Dermis blood vessel endothelial cell (primary cell): ENCODE measurements around the gene CLEC18B. TPM values are rescaled to one million over a fixed set of nuclear protein-coding genes. Genes with fewer than 3 reads are reported as not detected.
"Not testable (repeated sequence)": the region's sequence is repeated elsewhere in the genome, so short reads cannot be mapped to it uniquely, and the experiment has no call there.

Experiments
- DNase-seq: peaks from one replicate; pipeline ENCODE4 v3.0.0; 2010
- total RNA-seq: library from RNA; depleted of rRNA; stranded (reverse); fragments of >200 nt; gene quantifications from 2 replicates; pipeline ENCODE4 v1.2.3, GENCODE V29; 2014

The CLEC18B gene
- not detected in 2 replicates for total RNA-seq

DNA sequence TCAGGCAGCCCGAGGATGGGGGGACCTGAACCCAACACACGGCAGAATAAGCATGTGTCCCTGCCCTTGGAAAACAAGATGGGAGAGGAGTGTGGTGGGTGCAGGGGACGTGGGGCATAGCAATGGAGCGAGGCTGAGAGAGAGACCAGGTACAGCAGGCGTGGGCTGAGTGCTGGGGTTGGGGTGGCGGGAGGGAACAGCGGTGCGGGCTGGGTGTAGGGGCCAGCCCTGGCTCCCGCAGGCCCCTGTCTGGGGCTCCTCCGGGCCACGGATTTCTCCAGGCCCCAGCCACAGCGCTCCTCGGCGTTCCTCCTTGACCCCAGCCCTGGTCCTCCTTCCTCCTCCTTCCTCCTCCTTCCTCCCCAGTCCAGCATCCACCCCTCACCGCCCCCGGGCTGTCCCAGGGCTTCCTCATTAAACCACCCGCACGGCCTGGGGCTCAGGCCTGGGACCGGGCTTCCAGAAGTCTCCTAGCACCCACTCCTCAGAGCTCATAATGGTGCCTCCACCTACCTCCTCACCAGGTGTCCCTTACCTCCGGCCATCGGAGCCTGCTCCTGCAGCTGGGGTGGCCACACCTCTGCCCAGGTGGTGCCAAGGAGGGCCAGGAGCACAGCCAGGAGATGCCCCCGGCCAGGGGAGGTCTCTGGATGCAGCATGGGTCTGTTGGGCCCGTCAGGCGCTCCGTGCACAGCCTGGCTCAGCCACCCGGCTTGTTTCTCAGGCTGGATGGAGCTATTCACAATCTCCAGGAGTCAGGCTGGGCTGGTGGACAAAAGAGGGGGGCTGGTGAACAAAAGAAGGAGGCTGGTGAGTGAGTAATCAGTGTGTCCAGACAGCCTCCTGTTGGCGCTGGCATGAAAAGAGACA is at the start of gene CLEC18B:
TSS of gene CLEC18B (minus strand) at position 867 of the 870 bp plus-strand sequence. CDS start at position 659, 208 bp downstream.
- not testable (repeated sequence) for DNase-seq

DNA sequence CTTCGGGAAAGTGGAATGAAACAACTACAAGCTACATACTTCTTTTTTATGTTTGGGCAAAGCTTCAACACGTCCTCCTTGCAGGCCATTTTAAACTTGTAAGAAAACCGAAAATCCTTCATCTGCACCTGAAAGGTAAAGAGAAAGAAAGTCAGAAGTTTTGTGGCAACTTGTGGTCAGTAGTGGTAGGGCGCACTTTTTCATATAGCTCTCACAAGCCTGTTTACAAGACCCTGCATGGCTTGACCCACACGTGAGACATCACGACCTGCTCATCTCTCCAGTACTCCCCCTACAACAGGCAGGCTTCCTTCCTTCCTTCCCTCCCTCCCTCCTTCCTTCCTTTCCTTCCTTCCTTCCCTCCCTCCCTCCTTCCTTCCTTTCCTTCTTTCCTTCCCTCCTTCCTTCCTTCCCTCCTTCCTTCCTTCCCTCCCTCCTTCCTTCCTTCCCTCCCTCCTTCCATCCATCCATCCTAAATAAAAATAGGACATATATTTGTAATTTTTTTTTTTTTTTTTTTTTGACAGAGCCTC is 48.7 kb upstream of the CLEC18B start:
- no peak for DNase-seq

DNA sequence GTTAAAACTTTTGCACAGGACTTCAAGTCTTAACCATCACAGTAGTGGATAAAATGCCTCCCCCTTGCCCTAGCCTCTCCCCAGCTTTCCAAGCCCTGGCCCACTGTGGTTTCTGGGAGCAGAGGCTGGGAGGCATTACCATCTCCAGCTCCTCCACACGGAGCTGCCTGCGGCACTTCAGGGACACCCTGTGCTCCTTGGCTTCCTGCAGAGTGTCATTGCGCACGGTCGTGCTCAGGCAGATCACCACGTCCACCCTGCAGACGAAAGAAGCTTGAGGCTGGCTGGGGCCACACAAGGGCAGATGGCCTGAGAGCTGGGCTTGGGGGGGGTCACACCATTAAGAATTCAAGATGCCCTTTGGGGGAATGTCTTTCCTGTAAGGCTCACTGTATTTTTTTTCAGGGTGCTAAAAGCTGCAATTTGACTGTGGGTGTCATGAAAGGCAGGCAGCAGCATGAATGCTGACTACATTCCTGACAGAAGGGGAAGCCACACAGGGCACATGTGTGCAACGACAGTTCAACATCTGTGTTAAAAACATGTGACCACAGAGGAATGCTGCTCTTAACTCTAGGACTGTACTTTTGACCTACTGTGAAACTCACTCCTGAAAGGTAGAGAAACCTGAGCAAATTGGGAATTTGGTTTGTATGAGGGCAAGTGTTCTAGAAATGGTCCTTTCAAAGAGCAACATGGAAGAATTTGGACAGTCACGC is 47.7 kb upstream of the CLEC18B start:
- DNase-seq = no peak

DNA sequence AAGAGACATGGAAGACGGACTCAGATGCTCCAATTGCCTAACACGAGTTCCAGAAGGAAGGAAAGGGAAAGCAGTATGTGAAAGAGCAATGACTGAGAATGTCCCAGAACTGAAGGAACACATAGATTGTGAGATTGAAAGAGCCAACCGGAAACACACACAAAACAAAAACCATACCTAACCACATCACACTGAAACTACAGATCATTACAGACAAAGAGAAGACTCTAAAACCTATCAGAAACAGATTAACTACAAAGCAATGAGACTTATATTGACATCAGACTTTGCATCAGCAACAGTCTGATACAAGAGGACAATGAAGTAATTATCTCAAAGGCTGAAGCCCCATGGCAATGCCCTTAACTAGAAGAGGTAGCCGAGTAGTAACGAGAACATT is 45.6 kb upstream of the CLEC18B start:
- DNase-seq = no peak

DNA sequence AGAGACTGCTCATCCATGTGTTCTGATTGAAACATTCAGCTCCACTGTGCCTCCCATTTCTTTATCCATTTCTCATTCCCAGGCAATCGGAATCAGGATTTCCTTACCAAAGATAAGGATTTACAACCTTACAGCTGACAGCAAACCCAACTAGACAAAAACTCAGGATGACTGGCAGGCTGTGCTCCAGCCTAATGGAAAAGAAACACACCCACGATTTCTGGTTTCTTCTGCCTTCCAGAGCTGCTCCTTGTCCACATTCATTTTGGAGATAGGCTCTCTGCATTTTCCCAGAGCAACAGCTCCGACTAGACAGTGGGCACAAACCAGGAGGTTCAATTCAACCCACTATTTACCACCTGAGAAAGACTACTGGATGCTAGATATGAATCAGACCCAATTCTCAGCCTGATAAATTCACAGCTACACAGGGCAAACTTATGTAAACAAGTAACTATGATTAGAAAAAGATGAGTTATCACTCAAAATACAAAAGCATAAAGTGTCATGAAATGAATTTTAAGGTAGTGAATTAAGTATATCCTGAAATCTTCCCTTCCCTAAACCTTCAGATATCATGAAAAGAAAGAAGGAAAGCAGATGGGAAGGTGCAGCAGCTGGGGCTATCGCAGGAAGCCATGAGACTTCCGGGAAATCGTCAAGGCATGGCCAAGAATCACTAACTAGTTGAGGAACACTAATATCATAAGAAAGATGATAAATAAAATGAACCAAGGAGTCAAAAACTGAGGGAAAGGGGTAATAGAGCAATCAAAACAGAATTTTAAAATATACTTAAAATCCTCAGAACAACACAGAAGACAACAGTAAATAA is 44.8 kb upstream of the CLEC18B start:
- DNase-seq = no peak

DNA sequence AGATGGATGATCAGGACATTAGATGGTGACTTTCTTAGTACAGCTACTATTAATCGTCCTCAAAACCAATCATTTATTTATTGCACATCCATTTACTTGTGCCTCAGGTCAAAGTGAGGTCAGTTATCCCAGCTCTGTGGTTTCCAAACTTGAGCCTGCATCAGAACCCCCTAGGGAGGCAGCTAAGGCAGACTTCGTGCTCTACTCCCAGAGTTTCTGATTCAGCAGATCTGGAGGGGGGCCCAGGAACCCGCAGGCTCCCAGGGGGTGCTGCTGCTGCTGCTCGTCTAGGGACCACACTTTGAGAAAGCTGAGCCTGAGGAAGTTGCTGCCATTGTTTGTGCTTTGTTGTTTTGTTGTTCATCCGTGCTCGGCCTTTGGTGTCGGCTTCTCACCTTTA is 44.0 kb upstream of the CLEC18B start:
- no peak for DNase-seq

DNA sequence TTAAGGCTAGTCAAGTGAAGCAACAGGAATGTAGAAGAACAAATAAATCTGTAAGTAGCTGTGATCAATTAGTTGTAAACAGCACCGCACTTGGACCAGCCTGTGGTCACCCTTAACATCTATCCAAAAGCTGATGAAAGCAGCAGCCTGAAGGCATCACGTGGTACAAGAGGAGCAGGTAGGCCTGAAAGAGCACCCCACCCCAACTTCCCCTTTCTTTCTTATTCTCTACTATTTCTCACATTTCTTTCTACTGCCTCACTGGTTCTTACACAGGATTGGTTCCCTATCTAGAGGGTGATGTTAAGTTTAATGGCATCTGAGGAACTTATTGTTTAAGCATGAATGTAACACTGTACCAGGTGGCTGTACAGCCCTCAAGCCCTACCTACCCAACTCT is 42.6 kb upstream of the CLEC18B start:
- DNase-seq = no peak

DNA sequence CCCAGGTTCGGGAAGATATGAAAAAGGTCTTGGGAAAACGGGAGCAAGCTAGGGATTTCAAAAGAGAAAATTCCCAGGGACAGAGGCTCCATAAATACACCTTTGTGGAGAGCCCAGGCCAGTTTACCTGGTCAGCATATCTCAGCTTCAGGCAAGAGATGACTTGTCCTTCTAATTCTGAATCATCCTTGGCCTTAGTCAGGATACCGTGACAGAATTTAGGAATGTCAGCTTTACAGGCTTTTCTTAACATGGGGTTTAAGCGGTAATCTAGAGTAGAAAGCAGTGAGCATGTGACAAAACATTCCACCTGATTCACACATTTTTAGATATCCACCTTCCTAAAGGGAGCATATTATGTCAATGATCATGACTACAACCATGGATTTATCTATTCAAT is 41.1 kb upstream of the CLEC18B start:
- no peak for DNase-seq

DNA sequence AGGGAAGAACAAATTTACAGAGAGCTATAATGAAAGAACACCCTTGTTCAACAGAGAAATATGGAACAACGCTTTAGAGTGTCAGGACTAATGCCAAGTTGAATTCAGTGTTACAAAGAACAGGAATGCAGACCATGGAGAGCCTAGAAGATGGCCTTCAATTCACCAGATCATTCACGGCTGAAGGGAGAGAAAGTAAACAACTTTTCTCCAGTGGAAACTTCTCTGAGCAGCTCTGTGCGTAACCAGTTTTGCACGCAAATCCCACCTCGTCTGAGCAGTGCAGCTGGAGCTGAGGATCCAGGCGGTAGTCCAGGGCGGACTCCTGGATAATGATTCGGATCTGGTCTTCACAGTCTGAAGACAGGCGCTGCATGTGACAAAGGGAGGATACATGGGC is 40.5 kb upstream of the CLEC18B start:
- DNase-seq = no peak

DNA sequence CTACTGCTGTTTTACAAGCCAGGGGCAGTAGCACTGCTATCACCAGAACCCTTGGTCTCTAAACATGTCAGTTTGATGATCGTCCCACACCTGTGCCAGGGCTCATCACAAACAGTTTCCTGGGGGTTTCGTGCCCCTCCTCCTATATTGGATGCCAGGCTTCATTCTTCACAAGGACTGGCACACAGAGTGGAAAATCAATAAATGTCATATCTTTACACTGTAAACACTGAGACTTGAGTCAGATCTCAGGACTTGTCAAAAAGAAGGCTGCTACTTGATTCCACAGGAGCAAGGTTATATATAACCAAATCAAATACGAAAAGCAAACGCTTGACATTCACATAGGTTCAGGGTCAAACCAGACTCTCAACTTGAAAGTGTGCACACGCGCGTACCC is 39.3 kb upstream of the CLEC18B start:
- no peak for DNase-seq

DNA sequence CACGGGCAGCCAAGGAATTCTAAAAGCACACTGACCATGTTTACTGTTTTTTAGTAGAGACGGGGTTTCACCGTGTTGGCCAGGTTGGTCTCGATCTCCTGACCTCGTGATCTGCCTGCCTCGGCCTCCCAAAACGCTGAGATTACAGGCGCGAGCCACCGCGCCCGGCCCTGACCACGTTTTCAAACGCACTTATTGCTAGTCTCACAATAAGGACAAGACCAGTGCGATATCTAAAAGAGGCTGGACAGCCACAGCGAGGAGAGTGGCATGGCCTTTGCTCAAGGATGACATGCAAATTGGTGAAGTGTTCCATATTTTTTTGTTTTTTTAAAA is 35.0 kb upstream of the CLEC18B start:
- no peak for DNase-seq

DNA sequence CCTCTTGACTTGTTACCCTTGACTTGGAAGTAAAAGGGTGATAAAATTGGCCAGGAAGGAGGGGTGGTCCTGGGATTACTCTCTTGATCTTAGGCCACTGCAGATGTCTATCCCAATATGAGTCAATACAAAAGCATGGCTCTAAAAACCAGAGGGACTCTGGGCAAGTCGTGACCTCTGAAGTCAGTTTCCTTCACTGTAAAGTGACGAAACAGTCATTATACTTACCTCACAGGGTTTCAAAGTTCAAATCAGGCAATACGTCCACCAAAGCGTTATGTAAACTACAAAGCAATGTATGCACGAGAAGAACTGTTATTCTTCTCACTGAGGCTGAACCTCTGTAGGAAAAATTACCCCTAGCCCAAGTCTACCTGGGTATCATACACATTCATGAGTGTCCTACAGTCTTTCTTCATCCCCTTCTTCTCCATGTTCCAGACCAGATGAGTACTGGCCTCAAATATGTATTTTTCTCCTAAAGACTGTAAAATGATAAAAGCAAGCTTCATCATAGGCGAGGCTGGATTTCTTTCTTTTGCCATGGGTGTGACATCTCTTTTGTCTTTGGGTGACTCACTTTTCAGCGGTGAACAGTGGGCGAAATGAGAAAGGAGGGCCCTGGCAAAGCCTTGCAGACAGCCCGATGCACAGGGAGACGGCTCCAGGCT is 34.5 kb upstream of the CLEC18B start:
- DNase-seq = peak; percentile 51

DNA sequence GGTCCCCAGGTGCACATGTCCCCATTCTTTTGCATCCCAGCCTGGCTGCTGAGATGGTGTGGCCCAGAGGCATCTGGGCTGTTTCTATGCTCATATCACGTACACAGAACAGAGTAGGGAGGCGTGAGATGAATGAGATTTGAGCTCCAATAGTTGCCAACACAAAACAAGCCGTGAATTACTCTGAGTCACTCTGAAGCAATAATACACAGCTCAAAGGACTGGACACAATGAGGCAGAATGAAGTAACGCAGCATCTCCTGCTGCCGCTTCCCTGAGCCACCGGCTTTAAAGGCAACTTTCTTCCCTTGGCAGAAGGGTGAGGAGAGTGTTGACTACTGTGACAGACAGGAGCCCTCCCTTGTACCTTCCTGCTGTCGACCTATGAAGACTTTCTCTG is 33.9 kb upstream of the CLEC18B start:
- DNase-seq = peak; percentile 74

DNA sequence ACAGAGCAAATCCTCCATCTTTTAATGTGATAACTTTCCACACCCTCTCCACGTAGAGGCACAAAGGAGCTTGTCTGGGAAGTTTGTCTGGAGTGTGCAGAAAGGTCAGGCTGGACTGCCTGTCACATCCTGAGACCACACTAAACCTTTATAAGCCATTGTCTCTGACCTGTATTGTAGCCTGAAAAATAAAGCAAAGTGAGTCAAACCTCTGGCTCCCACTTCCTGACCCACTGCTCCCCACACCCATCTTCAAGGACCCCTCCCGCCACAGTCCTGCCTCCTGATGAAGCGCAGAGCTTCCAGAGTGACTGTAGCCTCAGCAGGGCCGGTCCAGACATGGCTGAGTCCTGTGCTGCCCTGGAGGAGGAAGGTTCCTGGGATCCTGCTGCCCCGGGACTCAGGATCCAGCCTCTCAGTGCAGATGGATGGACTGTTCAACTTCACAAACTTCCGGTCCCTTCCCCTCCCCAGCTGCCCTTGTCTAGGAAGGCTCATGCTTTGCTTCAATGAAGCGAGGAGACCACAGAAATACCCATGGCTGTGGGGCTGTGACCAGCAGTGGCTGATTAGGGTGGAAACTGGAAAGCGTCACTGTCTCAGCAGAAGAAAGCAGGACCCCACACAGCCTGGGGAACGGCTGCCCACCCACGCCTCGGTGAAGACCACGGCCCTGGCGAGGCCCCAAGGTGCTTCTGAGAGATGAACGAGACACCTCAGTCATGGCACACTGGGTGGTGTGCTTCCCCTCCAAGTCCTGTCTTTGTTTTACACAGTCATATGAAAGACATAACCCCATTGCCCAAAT is 30.9 kb upstream of the CLEC18B start:
- peak; percentile 65 for DNase-seq

DNA sequence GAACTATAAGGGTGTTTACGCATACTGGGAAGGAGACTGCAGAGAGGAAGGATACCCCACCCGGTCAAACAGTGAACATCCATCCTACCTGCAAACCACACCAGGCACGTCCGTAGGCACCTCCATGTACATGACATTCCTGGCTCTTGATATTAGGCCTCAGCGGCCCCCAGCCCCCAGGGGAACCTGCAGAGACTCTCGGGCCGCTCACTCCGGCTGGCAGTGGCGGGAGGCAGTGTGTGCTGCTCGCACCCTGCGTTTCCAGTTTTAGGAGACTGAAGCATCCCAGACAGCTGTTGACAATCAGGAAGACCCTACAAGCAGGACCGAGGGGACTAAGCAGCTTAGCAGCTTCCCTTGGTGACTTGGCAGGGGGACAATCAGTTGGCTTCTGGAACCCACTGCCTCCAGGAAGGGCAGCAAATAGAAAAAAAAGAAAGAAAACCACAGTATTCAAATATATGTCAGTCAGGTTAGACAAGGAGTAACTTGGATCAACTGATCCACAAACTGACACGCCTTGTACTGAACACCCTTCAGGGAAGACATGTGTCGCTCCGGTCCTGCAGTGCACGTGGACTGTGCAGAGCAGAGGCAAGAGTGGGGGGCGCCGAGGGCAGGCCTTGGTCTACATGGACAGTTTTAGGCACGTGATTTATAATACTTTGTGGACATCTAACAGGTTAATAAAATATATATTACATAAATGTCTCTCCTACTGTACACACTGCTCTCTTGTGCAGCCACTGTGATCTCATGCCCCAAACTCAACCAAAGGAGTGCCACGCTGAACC is 29.9 kb upstream of the CLEC18B start:
- no peak for DNase-seq

DNA sequence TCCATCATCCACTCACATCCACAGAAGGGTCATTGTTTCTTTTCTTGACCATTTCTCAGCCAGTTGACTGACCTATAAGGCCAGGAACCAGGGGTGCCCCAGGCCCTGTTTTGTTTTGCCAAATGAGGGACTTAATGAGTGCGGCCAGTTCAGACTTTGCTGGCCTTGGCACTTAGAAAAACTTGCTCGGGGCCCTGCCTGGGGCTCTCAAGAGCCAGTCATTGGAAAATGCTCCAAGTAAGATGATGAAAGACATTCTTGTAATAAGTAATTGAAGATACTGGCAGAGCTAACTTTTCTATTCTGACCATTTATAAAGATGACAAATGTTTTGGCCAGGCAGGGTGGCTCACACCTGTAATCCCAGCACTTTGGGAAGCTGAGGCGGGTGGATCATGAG is 29.0 kb upstream of the CLEC18B start:
- no peak for DNase-seq

DNA sequence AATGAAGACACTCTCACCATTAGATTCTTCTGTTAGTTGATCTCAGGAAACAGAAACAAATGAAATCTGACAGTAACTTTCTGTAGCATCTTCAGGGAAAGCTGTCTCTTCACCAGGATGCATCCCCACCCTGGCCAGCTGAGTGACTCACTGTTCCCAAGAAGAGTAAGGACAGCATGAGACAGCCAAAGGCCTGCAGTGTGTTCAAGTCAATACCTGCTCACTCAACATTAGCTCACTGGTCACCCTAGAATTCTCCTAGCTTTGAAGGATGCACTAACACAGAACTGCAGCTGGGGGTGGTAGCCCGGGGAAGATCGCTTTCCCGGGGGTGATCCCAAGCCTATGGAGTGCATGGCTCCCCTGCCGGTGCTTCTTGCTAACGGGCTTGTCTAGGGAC is 28.2 kb upstream of the CLEC18B start:
- DNase-seq = peak; percentile 43

DNA sequence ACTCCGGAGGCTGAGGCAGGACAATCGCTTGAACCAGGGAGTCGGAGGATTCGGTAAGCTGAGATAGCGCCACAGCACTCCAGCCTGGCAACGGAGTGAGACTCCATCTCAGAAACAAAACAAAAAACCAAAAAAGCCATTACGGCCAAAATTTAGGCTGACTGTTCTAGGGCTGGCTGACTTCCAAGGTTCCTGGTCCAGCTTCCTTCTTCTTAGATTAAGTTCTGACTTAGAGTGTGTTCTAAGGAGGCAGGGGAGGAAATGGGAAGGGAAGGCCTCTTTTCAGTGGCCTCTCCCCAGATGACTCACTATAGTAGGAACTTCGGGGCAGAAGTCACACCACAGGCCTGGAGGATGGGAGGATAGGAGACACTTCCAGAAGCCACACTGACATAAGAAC is 27.7 kb upstream of the CLEC18B start:
- DNase-seq = peak; percentile 89

DNA sequence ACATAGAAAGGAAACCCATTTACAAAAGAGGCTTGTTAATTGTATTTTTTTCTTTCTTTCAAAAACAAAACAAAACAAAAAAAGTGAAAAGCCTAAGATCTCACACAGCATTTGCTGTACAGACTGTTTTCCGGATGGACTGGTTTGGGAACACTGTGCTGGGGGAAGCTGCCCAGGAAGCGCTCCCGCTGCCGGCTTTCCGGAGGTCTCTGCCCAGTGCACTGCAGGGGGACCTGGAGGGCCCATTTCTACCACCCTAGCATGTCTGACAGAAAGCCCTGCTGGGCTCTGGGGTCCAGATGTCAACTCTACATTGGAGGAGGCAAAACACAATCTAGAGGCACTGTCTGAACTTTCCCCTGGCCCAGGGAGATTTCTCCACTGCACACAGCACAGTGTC is 26.3 kb upstream of the CLEC18B start:
- peak; percentile 61 for DNase-seq

DNA sequence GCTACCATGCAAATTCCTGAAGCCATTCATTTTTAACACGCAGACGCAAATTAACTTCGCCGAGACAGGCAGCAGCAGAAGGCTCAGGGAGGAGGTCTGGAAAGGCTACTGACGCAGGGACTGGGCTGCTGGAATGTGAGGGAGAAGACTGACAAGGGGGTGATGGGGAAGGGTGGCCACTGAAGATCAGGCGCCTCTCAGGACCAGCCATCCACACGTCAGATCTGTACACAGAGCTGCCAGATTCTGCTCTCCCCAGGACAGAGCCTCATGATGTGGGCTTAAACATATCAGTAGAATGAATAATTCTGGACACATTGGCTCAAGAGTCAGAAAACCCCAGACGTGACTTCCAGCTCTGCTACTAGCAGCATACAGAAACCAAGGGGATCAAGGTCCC is 25.6 kb upstream of the CLEC18B start:
- DNase-seq = no peak
